GM10248 (cell line): ENCODE measurements around the gene EMX2.

Experiments
- CTCF ChIA-PET: fragments of 300-600 bp; sonication (Branson Sonifier 250); formaldehyde crosslinking; extraction: SDS; loops from one replicate; lab custom pipeline; 2021; ENCODE audit warnings: antibody characterized with exemption; lab: Yijun Ruan, JAX
- POLR2A ChIA-PET: fragments of 350-650 bp; sonication (Branson Sonifier 250); formaldehyde crosslinking; extraction: SDS; loops from one replicate; lab custom pipeline; 2020; ENCODE audit warnings: antibody characterized with exemption; lab: Yijun Ruan, JAX
- DNase-seq: peaks from one replicate; pipeline ENCODE4 v3.0.0; 2012; ENCODE audit errors: extremely low spot score
- TF ChIP-seq, protein P1 (sequence below): IDR thresholded peaks from 2 replicates; pipeline ENCODE4 v1.5.1; 2012; ENCODE audit warnings: mild to moderate bottlenecking, low read depth; ENCODE audit errors: extremely low read depth, missing control alignments, control extremely low read depth

The EMX2 gene

DNA sequence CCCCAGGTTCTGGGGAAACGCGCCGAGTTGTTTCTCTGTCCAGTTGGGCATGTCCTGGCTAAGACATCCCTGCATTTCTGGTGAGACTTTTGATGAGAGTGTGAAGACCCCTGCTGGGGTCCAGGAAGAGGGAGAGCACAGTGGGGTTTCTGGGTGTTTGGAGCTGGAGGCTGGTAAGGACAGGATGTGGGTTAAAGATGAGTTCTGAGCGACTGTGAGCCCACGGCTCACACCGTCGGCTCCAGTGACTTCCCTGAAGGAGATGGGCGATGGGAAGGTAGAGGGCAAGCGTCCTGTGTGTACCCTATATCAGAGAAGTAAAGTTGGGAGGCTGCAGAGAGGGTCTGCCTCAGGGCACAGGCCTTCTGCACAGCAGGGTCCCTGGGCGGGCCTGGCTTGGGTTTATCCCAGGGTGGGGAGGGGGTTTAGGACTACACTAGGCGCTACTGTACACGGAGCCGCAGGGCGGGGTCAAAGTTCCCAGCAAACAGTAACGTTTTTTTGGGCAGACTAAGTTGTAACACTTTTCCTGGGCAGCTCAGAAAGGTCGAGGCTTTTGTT lies 3.6 kb downstream of the EMX2 start:
- ChIA-PET CTCF (interaction anchor here (1.7 to 2.5 kb wide), 2 partner anchors 8 to 224 kb away, joined by 4 to 10 read pairs; no protein-coding TSS in a partner anchor), POLR2A (no interaction called here)
- DNase-seq: no peak
- TF ChIP-seq, protein P1, sequence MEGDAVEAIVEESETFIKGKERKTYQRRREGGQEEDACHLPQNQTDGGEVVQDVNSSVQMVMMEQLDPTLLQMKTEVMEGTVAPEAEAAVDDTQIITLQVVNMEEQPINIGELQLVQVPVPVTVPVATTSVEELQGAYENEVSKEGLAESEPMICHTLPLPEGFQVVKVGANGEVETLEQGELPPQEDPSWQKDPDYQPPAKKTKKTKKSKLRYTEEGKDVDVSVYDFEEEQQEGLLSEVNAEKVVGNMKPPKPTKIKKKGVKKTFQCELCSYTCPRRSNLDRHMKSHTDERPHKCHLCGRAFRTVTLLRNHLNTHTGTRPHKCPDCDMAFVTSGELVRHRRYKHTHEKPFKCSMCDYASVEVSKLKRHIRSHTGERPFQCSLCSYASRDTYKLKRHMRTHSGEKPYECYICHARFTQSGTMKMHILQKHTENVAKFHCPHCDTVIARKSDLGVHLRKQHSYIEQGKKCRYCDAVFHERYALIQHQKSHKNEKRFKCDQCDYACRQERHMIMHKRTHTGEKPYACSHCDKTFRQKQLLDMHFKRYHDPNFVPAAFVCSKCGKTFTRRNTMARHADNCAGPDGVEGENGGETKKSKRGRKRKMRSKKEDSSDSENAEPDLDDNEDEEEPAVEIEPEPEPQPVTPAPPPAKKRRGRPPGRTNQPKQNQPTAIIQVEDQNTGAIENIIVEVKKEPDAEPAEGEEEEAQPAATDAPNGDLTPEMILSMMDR: no peak

DNA sequence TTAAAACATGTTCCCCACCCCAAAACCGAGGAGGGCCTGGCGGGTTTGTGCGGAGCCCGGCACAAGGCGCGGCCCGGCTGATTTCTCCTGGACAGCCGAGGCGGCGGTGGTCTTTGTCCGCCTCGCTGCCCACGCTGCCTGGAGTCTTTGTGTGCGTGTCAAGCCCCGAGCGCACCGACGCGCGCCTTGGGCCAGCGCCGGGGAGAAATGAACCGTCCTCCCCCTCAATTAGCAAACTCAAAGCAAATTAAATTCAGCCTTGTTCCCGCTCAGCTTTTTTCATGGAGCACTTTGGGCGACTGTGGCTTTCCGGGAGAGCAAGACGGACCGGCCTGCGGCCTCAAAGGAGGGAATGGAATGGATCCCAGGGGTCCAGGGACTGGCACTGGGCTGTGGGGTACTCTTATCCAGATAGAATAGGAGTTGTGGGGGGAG lies 4.1 kb downstream of the EMX2 start:
- DNase-seq: no peak
- POLR2A ChIA-PET: no interaction called here
- TF ChIP-seq, protein P1: no peak
- CTCF ChIA-PET: interaction anchor here (1.0 to 2.5 kb wide), 3 partner anchors 8 to 224 kb away, joined by 3 to 10 read pairs (median 4); no protein-coding TSS in a partner anchor

DNA sequence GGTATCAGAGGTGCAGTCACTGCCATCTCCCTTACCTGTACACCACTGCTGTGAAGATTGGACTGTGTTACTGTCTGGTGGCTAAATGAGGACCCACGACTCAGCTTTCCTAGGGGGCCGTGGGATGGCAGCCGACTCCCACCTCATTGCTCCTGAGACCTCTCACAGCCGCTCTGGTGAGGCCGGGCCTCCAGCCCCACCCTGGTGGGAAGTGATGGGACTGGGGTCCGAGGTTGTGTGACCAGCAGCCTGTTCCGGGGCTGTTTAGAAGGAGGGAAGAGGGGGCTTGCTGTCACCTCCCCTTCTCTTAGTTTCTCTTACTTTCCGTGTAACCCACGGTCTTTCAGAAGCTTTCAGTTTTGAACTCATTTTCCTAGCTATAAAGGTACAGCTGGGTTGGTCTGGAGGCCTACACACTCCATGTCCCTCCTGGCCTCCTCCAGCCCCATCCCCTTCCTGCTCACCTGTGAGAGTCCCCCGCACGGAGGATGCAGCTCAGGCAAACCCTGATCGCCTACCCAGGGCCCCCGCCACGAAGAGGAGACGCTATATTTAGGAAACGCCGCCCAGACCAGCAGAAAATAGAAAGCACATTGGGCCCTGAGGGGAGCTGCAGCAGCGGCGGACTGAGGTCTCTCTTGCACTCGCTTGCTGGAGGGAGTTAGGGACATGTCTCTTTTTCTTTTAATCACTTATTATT lies 4.6 kb downstream of the EMX2 start:
- ChIA-PET CTCF (interaction anchor here (0.8 to 2.5 kb wide), 4 partner anchors 9 to 223 kb away, joined by 3 to 10 read pairs (median 4); no protein-coding TSS in a partner anchor), POLR2A (no interaction called here)

DNA sequence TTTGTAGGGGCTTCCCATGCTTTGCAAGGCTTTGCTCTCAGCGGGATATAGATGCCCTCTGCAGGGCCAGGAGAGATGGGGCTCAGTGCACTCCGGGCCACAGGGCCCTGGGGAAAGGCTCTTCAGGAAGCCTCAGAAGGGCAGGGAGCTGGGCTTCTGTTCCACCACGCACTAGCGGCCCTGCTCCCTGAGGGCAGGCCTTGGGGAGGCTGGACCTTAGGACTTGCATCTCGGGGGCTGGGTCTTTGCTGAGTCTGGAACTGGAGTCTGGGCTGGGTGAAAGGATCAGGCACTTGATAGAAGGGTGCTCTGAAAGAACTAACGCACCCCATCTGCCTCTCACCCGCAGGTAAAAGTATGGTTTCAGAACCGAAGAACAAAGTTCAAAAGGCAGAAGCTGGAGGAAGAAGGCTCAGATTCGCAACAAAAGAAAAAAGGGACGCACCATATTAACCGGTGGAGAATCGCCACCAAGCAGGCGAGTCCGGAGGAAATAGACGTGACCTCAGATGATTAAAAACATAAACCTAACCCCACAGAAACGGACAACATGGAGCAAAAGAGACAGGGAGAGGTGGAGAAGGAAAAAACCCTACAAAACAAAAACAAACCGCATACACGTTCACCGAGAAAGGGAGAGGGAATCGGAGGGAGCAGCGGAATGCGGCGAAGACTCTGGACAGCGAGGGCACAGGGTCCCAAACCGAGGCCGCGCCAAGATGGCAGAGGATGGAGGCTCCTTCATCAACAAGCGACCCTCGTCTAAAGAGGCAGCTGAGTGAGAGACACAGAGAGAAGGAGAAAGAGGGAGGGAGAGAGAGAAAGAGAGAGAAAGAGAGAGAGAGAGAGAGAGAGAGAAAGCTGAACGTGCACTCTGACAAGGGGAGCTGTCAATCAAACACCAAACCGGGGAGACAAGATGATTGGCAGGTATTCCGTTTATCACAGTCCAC lies 5.4 kb downstream of the EMX2 start:
- TF ChIP-seq, protein P1: no peak
- POLR2A ChIA-PET: no interaction called here

More for the DNA sequence above, 4.6 kb downstream of the EMX2 start:
- no peak for DNase-seq
- TF ChIP-seq, protein P1: no peak

DNA sequence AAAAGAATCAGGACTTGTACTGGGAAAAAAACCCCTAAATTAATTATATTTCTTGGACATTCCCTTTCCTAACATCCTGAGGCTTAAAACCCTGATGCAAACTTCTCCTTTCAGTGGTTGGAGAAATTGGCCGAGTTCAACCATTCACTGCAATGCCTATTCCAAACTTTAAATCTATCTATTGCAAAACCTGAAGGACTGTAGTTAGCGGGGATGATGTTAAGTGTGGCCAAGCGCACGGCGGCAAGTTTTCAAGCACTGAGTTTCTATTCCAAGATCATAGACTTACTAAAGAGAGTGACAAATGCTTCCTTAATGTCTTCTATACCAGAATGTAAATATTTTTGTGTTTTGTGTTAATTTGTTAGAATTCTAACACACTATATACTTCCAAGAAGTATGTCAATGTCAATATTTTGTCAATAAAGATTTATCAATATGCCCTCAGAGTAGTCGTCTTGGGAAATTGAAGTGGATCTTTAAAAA lies 6.6 kb downstream of the EMX2 start:
- TF ChIP-seq, protein P1: no peak
- CTCF ChIA-PET: no interaction called here
- POLR2A ChIA-PET: no interaction called here
- no peak for DNase-seq

More for the DNA sequence above, 5.4 kb downstream of the EMX2 start:
- DNase-seq: no peak
- CTCF ChIA-PET: interaction anchor here (0.8 to 2.5 kb wide), 4 partner anchors 10 to 222 kb away, joined by 3 to 10 read pairs (median 4); no protein-coding TSS in a partner anchor

DNA sequence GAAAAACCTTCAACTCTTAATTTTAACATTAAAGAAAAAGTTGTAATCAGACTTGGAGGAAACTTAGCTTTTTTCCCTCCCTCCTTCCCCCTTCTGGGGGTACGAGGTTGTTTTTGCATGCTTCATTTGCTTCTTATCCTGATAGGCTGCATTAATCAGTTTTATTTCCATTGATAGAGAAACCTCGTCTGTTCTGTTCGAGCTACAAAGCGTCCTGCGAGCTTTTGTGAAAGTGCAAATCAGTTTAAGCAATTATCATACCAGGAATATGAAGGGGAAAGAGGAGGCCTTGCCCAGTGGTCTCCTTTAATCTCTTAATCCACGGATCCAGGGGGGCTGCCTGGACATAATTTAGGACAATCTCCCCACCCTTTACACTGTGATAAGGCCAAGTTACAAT lies 7.5 kb downstream of the EMX2 start:
- CTCF ChIA-PET: interaction anchor here (1.0 kb wide), 1 partner anchor 392 kb away, joined by 3 read pairs; no protein-coding TSS in a partner anchor
- POLR2A ChIA-PET: no interaction called here
- no peak for DNase-seq
- TF ChIP-seq, protein P1: no peak
